ENCODE data around the gene PATE2. TPM values are rescaled to one million over a fixed set of nuclear protein-coding genes. Genes with fewer than 3 reads are reported as not detected.

PATE2 gene
- total RNA-seq, 4 donors from 2014 or later = not detected

DNA sequence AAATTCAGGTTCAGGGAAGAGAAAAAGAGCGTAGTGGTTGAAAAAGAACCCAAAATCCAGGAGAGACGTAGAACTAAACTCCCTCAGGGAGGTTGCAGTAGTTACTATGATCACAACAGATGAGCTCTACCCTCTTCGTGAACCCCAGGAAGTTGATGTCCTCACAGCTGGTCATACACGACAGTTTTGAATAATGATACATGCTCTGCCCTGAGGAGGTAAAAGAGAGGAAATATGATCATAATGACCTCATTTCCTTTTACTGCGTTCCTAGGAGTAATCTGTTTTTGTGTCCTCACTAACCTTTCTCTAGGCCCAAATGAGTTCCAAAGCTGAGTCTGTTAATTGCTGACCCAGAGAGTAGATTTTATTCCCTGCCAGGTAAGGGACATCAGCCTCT, 1.3 kb downstream of the PATE2 start:
- no peak overlapping the region for H3K4me3 ChIP-seq
- no peaks in the 10 kb centered on the region for H3K9me3 ChIP-seq
- no peak for DNase-seq
- TF ChIP-seq POLR2AphosphoS5 (IDR thresholded peaks at IDR 0.05) (no peak), POLR2A (IDR thresholded peaks at IDR 0.05) (no peak), EP300 (IDR thresholded peaks at IDR 0.05; ENCODE audit: low read depth) (no peak), CTCF (IDR thresholded peaks at IDR 0.05) (no peak)
- 57 to 68% methylated on average over 5 of the region's 5 CpGs for WGBS, 2 donors (ENCODE audit: low coverage in 1 of 2)
- no peak overlapping the region for H3K27ac ChIP-seq
- no peaks in the 10 kb centered on the region for H3K36me3 ChIP-seq
- intact Hi-C loops (cut with DNase I; ENCODE audit: low total_unique reads) (no loop called here), in situ Hi-C loops (cut with MboI; ENCODE audit: low pct_ligation_motif_present in 1 of 4, low pct_unique_long_range_greater_than_20kb in 1 of 4, low sequenced_read_pairs in 3 of 4) (no loop called here)
- no peaks in the 10 kb centered on the region for H3K27me3 ChIP-seq
- no peaks in the 10 kb centered on the region for H3K4me1 ChIP-seq

DNA sequence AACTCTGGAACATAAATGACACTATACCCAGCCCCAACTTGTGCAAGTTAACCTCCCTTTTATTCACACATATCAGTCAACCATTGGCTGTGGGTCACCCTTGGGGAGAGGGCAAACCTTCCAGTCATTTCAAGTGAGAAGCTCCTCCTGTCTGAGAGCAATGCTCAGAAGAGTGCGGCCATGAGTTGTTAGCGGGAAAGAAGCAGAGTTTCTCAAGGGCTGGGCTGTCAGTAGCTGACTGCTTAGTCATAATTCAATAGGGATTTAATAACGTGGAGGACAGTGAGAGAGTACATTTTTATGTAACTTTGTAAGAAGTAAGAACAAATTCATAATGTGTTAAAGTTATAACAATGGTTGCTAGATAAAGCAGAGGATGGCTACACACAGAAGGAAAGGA, 5.1 kb downstream of the PATE2 start:
- 66% methylated on average over 3 of the region's 3 CpGs; no CpG with 5 or more reads in 1 of the 2 donors for WGBS, 2 donors (ENCODE audit: low coverage in 1 of 2)
- in situ Hi-C loops (cut with MboI; ENCODE audit: low pct_ligation_motif_present in 1 of 4, low pct_unique_long_range_greater_than_20kb in 1 of 4, low sequenced_read_pairs in 3 of 4) = no loop called here
- intact Hi-C loops (cut with DNase I; ENCODE audit: low total_unique reads) = no loop called here
- no peak for TF ChIP-seq CTCF (IDR thresholded peaks at IDR 0.05)
- no peak for TF ChIP-seq POLR2AphosphoS5 (IDR thresholded peaks at IDR 0.05)
- TF ChIP-seq EP300 (IDR thresholded peaks at IDR 0.05; ENCODE audit: low read depth) = no peak
- no peak for TF ChIP-seq POLR2A (IDR thresholded peaks at IDR 0.05)
- H3K27ac ChIP-seq = no peak overlapping the region
- no peaks in the 10 kb centered on the region for H3K4me1 ChIP-seq
- H3K9me3 ChIP-seq = no peaks in the 10 kb centered on the region
- no peaks in the 10 kb centered on the region for H3K27me3 ChIP-seq
- H3K4me3 ChIP-seq = no peak overlapping the region
- DNase-seq = no peak
- no peaks in the 10 kb centered on the region for H3K36me3 ChIP-seq

- Histone ChIP-seq H3K27me3 (no peaks in the 10 kb centered on the region), H3K27ac (no peak overlapping the region), H3K4me3 (no peak overlapping the region), H3K9me3 (no peaks in the 10 kb centered on the region), H3K36me3 (no peaks in the 10 kb centered on the region), H3K4me1 (no peaks in the 10 kb centered on the region)
- in situ Hi-C loops (cut with MboI; ENCODE audit: low pct_ligation_motif_present in 1 of 4, low pct_unique_long_range_greater_than_20kb in 1 of 4, low sequenced_read_pairs in 3 of 4) (no loop called here), intact Hi-C loops (cut with DNase I; ENCODE audit: low total_unique reads) (no loop called here)
- TF ChIP-seq POLR2AphosphoS5 (IDR thresholded peaks at IDR 0.05) = no peak
- no peak for TF ChIP-seq EP300 (IDR thresholded peaks at IDR 0.05; ENCODE audit: low read depth)
- TF ChIP-seq POLR2A (IDR thresholded peaks at IDR 0.05) = no peak
- no peak for TF ChIP-seq CTCF (IDR thresholded peaks at IDR 0.05)
- no peak for DNase-seq
- 55 to 57% methylated on average over 2 to 3 of the region's 3 CpGs for WGBS, 2 donors (ENCODE audit: low coverage in 1 of 2)
Measured at GRCh38 chr11:125772834-125773505, 5.7 kb downstream of the PATE2 start.

DNA sequence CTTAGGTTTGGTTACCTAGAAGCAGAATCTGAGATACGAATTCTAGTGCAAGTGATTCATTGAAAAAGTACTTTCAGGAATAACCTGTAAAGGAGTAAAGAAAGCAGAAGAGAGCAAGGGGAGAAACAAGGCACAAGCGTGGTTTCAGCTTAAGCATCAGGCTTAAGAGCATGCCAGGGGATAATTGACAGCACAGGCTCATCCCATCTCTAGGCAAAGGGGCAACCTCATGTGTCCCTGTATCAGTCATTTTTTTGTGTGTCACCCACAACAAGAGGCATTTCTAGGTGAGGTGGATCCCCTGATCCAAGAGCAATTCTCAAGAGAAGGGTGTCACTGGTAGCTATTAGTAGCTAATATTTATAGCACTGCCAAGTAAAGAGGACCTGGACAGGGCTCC, 8.0 kb downstream of the PATE2 start:
- H3K27me3 ChIP-seq = no peaks in the 10 kb centered on the region
- TF ChIP-seq POLR2A (IDR thresholded peaks at IDR 0.05) (no peak), EP300 (IDR thresholded peaks at IDR 0.05; ENCODE audit: low read depth) (no peak), POLR2AphosphoS5 (IDR thresholded peaks at IDR 0.05) (no peak), CTCF (IDR thresholded peaks at IDR 0.05) (no peak)
- no peaks in the 10 kb centered on the region for H3K4me1 ChIP-seq
- no peaks in the 10 kb centered on the region for H3K9me3 ChIP-seq
- DNase-seq = no peak
- in situ Hi-C loops (cut with MboI; ENCODE audit: low pct_ligation_motif_present in 1 of 4, low pct_unique_long_range_greater_than_20kb in 1 of 4, low sequenced_read_pairs in 3 of 4) = no loop called here
- H3K27ac ChIP-seq = no peak overlapping the region
- intact Hi-C loops (cut with DNase I; ENCODE audit: low total_unique reads) = no loop called here
- no peaks in the 10 kb centered on the region for H3K36me3 ChIP-seq
- WGBS, 2 donors (ENCODE audit: low coverage in 1 of 2) = 73 to 90% methylated on average over 2 of the region's 2 CpGs
- H3K4me3 ChIP-seq = no peak overlapping the region

All from transverse colon (tissue), 4 donors.